Cerebellar nuclear complex (tissue), 1 donor: ENCODE data around the gene STK24.
A peak's percentile ranks its signal among the peaks of the same experiment; 100 is the strongest.

Experiments used
- DNase-seq, 2 experiments: peaks; one replicate each; lab custom pipeline; 2025; lab: John Stamatoyannopoulos, UW

Gene STK24

GRCh38 chr13:98473135-98473787 is 103.6 kb downstream of the STK24 start:
- DNase-seq: no peak

DNA sequence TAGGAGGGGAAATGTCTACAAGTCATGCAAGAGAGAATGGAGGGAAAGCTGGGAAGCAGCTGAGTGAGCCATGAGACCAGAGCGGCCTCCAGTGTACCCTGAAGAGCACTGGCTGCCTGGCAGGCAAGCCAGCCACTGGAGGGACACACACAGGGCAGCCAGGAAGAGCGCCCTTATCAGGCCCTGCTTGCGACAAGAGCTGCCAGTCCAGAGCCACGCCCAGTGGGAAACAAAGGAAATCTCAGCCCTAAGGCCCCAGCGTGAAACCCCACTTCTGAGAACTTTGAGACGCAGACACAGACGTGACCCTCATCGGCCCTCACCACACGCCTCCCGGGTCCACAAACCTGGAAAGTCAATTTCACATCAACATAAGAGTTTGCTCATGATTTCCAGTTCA is 105.0 kb downstream of the STK24 start:
- no peak for DNase-seq

DNA sequence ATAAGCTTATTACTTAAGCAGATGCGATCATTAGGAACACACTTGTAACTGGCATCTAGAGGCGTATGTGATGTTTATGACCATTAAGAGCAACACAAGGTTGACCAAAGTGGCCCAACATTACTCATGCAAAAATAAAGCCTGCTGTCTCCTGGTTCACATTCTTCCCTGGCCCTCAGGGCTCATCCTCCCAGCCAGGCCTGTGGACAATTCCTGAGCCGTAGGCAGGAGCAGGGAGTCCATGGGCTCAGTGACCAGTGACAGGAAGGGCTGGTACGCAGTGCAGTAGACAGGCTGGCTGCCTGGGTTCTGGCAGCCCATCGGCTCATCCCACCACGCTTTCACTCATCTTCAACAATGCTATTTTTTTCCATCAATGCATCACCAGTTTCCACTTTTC is 106.0 kb downstream of the STK24 start:
- DNase-seq: no peak

- no peak for DNase-seq
Measured at GRCh38 chr13:98468929-98469328, 108.0 kb downstream of the STK24 start.

DNA sequence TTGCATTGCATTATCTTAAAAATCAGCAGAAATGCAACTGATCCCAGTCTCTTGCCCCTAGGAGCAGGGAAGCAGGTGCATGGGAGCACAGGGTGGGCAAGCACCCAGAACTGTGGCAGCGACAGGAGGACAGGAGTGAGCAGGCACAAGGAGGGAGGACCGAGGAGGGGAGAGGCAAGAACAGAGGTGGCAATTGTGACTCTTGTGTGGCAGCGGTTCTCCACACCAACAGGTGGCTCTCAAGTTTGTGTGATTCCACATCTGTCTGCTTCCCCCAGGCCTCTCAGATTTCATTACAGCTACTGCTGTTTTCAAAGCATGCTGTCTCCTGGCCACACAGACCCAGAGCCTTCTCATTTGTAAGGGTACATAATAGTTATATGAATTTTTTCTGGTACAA is 108.5 kb downstream of the STK24 start:
- no peak for DNase-seq

DNA sequence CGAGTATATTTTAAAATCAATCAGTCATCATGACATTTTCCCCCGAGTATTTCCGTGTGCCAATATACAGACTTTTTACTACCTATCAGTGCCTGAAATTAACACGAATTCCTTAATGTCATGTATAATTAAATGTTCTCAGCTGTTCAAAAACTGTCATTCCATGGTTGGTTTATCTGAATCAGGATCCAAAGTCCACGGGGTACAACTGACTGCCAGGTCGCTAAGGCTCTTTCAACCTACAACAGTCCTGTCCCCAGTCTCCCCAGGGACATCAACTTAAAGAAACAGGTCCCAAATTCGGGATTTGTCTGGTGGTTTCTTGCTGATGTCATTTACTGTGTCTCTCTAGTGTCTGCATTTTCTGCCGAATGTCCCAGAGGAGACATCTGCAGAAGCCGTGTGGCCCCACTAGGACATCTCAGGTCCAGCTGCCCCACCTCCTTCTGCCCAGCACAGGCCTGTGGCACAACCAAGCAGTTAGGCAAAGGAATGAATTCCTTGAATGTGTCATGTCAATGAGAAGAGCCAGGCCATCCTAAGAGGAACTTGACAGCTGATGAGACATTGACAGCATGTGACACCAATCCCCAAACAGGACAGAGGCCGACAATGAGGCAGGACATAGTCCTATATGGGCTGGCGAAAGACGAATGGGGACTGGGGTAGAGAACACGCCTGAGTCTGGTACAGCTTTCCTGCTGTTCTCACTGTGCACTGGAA is 109.5 kb downstream of the STK24 start:
- no peak for DNase-seq

DNA sequence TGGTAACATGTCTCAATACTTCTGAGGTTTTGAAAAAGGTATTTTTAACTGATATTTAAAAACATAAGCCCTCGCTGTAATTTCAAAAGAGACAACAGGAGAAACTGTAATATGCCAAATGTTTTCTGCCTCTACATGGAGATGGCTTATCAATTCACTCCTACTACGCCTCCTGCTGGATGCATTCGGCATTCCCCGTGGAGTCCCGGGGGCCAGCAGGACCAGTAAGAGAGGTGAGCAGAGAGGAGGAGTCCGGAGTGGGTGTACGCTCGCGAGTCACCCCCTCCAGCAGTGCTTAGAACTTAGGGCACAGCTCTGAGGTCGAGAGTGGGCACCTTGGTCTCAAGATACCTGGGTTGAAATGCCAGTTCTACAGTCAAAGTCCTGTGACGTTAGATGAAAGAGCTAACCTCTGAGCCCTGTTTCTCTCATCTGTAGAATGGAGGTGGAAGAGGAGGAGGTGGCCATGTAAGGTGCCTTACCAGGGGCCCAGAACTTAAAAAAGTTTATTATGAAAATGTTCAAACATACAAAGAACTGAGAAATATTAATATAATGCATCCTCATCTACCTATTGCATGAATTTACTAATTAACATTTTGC is 110.2 kb downstream of the STK24 start:
- DNase-seq: no peak

DNA sequence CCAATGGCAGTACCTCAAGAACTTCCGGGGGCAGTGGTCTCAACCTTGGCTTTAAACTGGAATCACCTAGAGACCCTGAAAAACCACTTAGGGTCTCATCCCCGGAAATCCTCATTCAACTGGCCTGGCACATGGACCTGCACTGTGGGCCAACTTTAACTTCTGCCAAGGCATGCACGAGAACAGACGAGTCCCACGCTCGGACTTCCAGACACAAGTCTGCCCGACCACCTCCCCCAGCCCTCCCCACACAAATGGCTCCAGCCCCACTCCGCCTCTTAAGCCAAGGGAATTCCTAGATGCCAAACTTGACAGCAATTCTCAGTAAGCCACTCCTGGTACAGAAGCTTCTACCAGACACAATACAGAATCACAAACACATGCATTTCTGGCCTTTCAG is 114.0 kb downstream of the STK24 start:
- DNase-seq: no peak

DNA sequence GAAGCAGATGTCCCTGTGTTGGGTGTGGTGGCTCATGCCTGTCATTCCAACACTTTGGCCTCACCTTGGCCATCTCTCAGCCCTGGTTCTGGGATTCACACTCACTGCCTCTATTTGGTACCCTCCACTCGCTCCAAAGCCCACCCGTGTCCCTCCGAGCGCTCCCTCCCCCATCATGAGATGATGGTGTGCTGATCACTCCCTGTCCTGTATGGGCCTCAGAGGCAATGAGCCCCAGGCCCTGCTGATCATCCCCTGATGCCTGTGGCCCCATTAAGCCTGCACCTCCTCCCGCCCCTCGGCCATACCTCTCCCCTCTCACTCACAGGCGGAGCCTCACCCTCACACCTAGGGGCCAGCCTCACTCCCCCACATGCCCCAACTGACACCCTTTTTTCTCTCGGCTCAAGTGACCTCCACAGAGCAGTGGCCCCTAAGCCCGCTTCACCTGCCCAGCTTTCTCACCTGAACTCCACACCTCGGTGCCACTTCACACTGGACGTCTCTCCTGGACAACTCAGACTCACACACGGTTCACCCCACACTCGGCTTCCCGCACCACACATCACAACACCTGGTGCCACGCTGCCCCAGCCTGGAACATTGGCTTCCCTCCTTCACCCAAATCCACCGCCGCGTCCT is 114.5 kb downstream of the STK24 start:
- DNase-seq: no peak

- no peak for DNase-seq
Measured at GRCh38 chr13:98461486-98462240, 115.2 kb downstream of the STK24 start.

DNA sequence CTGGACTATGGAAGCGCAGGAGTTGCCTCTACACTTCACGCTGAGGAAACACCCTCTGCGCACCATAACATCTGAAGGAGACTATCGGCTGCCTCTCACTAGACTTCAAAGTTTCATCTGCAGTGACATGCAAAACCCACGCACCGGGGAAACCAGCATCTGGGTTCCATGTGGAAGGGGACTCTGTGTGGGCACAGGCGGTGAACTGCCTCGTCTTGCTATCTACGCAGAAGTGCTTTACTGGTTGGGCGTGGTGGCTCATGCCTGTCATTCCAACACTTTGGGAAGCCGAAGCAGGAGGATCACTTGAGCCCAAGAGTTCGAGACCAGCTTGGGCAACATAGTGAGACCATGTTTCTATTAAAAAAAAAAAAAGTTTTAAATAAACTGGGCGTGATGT is 116.4 kb downstream of the STK24 start:
- DNase-seq: no peak

- no peak for DNase-seq
Measured at GRCh38 chr13:98459721-98460370, 117.1 kb downstream of the STK24 start.

DNA sequence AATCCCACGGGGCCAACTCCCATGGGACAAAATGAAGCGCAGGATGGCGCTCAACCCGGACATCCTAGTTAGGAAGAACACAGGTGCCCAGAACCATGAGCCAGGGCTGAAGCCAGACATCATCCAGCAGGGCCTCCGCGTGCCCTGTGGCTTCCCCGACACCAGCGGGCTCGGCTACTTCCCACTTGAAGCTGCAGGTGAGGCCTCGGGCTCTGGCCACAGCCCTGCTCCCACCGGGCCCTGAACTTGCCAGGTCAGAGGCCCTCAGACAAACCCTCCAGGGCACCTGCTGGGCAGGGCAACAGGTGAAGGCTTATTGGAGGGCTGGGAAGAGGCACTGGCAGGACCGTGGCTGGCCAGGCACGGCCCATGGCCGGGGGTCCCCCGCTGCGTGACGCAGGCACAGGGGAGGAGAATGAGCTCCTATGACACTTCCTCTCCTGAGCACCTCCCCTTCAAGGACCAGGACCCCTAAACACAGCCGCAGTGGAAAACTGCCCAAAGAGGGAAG is 117.7 kb downstream of the STK24 start:
- DNase-seq: no peak

GRCh38 chr13:98458431-98458830 is 118.5 kb downstream of the STK24 start:
- DNase-seq: no peak

- no peak for DNase-seq
Measured at GRCh38 chr13:98457053-98457452, 119.9 kb downstream of the STK24 start.

GRCh38 chr13:98456413-98456845 is 120.5 kb downstream of the STK24 start:
- DNase-seq: no peak

DNA sequence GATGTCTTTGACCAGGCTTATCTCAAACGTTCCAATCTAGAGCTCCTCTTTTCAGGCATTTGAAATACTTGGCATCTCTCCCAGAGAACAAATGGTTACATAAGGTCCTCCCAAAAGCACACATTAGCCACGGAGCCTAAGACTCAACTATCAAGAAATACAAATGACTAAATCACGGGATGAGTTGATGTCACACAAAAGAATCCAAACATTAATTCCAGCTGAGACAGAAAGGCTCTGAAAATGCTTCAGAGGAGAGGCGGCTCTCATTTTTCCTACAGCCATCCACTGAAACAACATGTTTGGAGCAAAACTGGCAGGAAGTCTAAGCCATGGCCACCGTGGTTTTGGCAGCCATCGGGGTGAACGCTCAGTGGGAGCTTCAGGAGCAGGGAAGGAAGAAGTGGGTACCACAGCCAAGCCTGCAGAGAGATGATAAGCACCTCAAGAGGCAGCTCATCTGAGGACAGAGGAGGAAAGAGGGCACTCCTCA is 122.5 kb downstream of the STK24 start:
- DNase-seq: peak; percentile 84 to 93

DNA sequence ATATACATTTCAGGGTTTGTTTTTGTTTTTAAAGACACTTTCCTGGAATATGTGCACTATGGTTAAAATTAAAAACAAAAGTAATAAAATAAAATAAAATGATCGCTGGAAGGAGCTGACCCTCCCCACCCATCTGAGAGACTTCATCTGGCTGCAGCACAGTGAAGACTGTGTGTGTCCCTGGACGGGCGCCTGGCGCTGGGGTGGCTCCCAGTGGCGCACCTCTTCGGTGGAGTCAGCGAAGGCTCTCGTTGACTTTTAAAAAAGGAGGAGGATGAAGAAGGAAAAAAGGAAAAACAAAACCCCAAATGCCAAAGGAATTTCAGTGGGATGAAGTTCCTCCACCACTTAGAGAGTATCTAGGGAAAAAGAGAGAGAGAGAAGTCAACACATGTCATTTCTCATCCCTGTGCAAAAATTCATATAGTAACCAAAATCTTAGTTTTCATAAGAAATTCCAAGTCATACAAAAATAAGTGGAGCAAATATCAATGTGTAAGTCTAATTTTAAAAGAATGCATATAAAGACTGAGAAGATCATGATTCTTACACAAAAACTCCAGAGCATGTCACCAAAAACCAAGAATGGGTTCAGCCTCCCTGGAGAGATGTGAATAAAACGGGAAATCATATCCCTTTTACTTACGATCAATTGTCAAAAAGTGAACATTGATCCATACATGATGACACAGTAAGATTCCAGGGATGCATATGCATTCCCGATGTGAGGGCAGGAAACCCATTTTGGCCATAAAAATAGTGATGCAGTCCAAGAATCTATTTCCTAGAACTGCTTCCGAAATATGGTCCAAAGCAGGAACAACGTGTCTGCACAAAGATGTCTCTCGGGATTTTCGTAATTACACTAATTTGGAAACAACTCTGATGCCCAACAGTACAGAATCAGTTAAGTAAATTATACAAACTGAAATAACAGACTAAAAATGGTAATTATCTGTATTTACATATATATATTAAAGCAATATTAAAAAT is 123.8 kb downstream of the STK24 start:
- DNase-seq: peak in 1 of 2 experiments; percentile 42

GRCh38 chr13:98451676-98452470 is 125.0 kb downstream of the STK24 start:
- DNase-seq: no peak
